ENCODE results near the gene CBFA2T2.
"Not testable (repeated sequence)": the region's sequence is repeated elsewhere in the genome, so short reads cannot be mapped to it uniquely, and the experiment has no call there.

CBFA2T2 gene

DNA sequence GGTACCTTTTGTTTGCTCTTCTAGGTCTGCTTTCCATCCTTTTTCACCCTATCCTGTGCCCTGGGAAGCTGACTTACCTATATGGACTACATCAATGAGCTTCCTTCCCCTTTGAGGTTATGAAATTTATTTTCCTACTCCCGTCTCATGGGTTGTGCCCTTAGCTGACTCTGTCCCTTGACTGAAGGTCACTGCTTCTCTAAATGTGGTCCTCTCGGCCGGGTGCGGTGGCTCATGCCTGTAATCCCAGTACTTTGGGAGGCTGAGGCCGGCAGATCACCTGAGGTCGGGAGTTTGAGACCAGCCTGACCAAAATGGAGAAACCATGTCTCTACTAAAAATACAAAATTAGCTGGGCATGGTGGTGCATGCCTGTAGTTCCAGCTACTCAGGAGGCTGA, 6.9 kb downstream of the CBFA2T2 start:
- H3K27ac ChIP-seq, H3K4me3 ChIP-seq: not testable (repeated sequence)

DNA sequence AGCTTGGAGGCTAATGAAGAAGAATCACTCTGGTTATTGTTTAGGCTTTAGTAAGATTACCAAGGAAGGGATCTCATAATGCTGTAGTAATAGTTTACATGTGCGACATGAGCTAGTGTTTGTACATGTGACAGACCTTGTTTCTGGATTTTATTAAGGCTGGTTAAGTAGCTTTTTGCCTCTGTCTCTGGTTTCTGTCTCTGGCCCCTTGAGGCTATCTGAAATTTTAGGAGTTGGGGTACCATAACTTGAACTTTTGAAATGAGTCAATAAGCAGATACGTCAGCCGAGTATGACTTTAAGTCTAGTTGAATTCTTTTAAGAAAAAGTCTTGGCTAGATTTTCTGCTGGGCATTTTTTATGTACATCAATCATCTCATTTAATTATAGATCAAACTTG, 9.5 kb downstream of the CBFA2T2 start:
- no peak overlapping the region for H3K4me3 ChIP-seq
- H3K27ac ChIP-seq = no peak overlapping the region

GRCh38 chr20:33501000-33501399, 11.1 kb downstream of the CBFA2T2 start:
- Histone ChIP-seq H3K27ac (no peak overlapping the region), H3K4me3 (no peak overlapping the region)

GRCh38 chr20:33503564-33503963, 13.7 kb downstream of the CBFA2T2 start:
- H3K27ac ChIP-seq = no peak overlapping the region
- no peak overlapping the region for H3K4me3 ChIP-seq

DNA sequence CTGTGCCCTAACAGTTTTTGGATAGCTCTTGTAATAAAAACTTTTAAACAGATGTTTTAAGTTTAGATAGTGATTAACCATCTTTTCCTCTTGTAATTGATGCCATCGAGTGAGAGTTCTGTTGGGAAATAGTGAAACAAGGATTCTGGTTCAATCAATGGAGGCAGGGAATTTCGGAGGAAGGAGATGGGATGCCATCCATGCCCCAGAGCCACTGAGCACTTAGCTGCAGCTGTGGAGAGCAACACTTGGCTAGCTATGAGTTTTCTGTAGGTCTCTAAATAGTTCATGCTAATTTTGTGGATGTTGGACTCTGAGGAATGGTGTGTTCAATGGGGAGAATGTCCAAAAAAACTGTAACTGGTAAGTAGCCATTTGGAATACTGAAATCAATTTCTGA, 16.7 kb downstream of the CBFA2T2 start:
- H3K4me3 ChIP-seq = no peak overlapping the region
- H3K27ac ChIP-seq = no peak overlapping the region

DNA sequence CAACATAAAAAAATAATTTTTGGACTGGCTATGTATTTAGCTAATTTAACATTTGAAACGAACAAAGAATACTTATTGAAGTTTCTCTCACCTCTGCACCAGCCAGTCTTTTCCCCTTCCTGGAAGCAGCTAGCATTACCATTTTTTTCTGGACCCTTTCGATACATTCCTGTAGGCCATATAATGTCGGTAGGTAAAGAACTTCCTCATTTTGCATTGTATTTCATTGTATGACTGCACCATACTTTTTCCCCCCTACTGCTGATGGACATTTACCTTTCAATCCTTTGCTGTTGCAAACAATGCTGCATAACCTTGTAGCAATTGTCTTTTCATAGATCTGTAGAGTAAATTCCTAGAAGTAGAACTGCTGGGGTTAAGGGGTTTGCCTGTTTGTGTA, 17.6 kb downstream of the CBFA2T2 start:
- Histone ChIP-seq H3K4me3 (no peak overlapping the region), H3K27ac (no peak overlapping the region)

DNA sequence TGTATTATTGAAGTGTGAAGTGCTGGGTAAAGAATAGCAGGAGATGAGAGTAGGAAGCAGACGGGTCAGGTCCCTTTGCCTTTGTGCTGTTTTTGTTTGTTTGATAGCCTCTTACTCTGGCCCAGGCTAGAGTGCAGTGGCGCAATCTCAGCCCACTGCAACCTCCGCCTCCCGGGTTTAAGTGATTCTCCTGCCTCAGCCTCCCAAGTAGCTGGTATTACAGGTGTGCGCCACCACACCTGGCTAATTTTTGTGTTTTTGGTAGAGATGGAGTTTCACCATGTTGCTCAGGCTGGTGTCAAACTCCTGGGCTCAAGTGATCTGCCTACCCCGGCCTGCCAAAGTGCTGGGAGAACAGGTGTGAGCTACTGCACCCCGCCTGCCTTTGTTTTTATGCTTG, 18.1 kb downstream of the CBFA2T2 start:
- H3K27ac ChIP-seq, H3K4me3 ChIP-seq: not testable (repeated sequence)

DNA sequence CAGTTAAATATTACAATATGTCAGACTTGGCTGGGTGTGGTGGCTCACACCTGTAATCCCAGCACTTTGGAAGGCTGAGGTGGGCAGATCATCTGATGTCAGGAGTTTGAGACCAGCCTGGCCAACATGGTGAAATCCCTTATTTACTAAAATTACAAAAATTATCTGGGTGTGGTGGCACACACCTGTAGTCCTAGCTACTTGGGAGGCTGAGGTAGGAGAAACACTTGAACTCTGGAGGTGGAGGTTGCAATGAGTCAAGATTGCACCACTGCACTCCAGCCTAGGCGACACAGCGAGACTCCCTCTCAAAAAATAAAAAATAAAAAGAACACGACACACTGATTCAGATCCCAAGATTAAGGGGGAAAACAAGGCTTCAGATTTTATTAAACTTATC, 19.2 kb downstream of the CBFA2T2 start:
- H3K27ac ChIP-seq, H3K4me3 ChIP-seq: not testable (repeated sequence)

GRCh38 chr20:33511876-33512275, 22.0 kb downstream of the CBFA2T2 start:
- not testable (repeated sequence) for H3K27ac ChIP-seq, H3K4me3 ChIP-seq

GRCh38 chr20:33515569-33516216, 25.8 kb downstream of the CBFA2T2 start:
- no peak overlapping the region for H3K27ac ChIP-seq
- H3K4me3 ChIP-seq = no peak overlapping the region

- Histone ChIP-seq H3K27ac (peak overlapping the region in 1 of 21 experiments; percentile 9), H3K4me3 (no peak overlapping the region)
These were observed 27.0 kb downstream of the CBFA2T2 start for GRCh38 chr20:33516882-33517281.

DNA sequence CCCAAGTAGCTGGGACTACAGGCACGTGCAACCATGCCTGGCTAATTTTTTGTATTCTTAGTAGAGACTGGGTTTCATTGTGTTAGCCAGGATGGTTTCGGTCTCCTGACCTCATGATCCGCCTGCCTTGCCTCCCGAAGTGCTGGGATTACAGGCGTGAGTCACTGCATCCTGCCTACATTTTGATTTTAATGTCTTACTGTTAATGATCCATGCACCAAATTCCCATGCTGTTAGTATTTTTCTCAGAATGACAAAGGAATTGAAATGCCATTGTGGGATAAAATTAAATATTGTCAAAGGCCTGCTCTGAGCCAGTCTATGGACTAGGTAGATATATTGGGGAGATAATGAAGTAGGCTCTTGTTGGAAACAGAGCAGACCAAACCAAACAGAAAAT, 28.2 kb downstream of the CBFA2T2 start:
- peak overlapping the region in 11 of 21 experiments; percentile 6 to 60 (median 19) for H3K27ac ChIP-seq
- no peak overlapping the region for H3K4me3 ChIP-seq

DNA sequence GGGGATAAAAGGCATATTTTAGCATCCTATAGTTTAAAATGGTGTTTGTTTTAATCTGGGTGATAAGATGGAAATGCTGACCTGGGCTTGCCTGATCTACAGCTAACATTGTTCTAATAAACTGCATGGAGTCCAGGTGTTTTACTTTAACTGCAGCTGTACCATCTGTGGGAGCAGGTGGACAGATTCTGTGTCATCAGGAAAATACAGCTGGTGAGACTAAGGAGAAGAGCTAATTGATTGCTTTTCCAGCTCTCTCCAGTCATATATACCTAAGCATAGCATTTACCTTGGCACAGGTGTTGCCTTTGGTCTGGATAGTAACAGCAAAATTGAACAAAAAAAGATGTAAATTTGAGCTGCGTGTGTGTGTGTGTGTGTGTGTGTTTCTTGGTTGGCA, 31.6 kb downstream of the CBFA2T2 start:
- no peak overlapping the region for H3K4me3 ChIP-seq
- no peak overlapping the region for H3K27ac ChIP-seq

DNA sequence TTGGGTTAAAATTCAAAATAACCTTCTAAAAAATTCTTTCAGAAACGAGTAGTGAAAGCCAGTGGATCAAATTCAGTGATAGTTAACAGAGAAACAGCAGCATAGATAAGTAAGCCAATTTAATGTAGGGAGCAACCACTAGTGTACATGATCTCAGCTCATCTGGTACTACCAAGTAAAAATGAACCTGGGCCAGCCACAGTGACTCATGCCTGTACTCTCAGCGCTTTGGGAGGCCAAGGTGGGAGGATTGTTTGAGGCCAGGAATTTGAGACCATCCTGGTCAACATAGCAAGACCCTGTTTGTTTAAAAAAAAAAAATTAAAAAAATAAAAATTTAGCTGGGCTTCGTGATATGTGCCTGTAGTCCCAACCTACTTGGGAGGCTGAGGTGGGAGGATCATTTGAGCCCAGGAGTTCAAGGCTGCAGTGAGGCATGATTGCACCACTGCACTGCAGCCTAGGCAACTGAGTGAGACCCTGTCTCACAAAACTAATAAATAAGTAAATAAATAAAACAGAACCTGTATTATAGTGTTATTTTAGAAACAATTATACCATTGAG, 32.4 kb downstream of the CBFA2T2 start:
- Histone ChIP-seq H3K27ac (no peak overlapping the region), H3K4me3 (no peak overlapping the region)

- H3K4me3 ChIP-seq = no peak overlapping the region
These were observed 34.4 kb downstream of the CBFA2T2 start for GRCh38 chr20:33524261-33524660.

DNA sequence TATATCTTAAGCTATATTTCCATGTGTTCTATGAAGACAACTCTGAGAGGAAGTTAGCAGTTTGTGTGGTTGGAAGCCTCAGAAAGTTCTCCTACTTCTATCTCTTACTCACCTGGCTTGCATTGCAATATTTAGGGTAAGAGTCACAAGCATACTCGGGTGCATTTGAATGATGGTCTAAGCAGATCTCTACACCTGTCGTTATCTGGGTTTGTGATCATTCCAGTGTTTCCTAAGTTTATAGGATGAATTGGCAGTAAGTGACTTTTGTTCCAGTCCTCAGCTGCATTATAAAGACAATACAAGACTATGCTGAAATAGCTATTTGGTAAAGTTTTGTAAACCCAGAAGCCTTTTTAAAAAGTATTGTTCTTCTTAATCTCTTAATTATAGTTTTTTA, 36.9 kb downstream of the CBFA2T2 start:
- Histone ChIP-seq H3K27ac (no peak overlapping the region), H3K4me3 (no peak overlapping the region)

More at GRCh38 chr20:33524261-33524660, 34.4 kb downstream of the CBFA2T2 start:
- no peak overlapping the region for H3K27ac ChIP-seq

- Histone ChIP-seq H3K27ac (peak overlapping the region in 6 of 21 experiments; percentile 7 to 51 (median 18)), H3K4me3 (no peak overlapping the region)
These were observed 41.4 kb downstream of the CBFA2T2 start for GRCh38 chr20:33531047-33531877.

DNA sequence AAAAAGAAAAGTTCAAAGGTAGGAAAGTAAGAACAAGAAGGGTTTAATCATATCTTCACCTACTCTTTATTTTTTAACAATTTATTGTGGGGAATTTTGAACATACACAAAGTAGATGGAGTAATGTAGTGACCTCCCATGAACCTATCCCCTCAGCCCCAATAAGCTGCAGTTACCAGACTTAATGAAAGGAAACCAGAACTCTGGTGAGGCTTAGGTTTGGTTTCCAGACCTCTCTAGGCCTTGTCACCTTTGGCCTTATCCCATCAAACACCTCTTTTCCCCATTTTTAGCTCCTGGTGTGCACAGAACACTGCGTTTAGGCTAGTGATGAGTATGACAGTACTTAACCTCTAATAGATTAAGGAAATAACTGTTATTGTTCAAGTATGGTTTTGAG, 42.0 kb downstream of the CBFA2T2 start:
- Histone ChIP-seq H3K4me3 (no peak overlapping the region), H3K27ac (peak overlapping the region in 2 of 21 experiments; percentile 7 to 51)

DNA sequence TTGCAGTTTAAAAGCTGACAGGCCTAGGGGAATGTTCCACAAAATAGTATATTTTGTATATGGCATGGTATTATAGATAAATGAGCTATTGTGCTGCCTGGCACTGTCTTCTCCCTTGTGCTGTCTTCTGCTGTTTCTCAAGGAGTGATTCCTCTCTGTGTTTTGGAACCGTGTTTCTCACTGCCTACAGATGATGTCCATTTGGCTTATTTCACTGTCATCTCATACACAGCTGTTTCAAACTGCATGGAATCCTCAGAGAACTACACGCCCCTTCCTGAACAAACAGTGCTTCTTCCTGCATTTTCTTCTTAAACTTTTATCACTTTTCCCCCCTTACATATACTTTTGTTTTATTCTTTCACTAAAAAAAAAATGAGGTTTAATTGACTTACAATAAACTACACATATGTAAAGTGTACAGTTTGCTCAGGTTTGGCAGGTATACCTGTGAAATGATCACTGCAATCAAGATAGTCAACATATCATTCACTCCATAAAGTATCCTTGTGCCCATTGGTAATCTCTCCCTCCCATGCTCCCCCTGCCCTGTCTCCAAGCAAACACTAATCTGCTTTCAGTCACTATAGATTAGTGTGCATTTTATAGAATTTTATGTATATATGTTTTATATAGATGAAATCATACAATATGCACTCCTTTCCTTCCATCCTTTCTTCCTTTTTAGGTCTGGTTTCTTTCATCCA, 43.0 kb downstream of the CBFA2T2 start:
- no peak overlapping the region for H3K4me3 ChIP-seq
- peak overlapping the region in 1 of 21 experiments; percentile 7 for H3K27ac ChIP-seq

DNA sequence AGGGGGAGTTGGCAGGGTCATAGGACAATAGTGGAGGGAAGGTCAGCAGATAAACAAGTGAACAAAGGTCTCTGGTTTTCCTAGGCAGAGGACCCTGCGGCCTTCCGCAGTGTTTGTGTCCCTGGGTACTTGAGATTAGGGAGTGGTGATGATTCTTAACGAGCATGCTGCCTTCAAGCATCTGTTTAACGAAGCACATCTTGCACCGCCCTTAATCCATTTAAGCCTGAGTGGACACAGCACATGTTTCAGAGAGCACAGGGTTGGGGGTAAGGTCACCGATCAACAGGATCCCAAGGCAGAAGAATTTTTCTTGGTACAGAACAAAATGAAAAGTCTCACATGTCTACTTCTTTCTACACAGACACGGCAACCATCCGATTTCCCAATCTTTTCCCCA, 45.8 kb downstream of the CBFA2T2 start:
- not testable (repeated sequence) for H3K27ac ChIP-seq, H3K4me3 ChIP-seq
